GM18508 (cell line): Measurements from ENCODE around the gene CRELD2.

Experiments used
- ATAC-seq: cut with Tn5 transposase; IDR thresholded peaks from one replicate; pipeline ENCODE4 v1.9.1; 2021; ENCODE audit warnings: moderate number of reproducible peaks; ENCODE audit not compliant: insufficient read depth, unreplicated experiment

CRELD2 gene

GRCh38 chr22:49928185-49928495 is 9.7 kb downstream of the CRELD2 start:
- ATAC-seq: no peak

DNA sequence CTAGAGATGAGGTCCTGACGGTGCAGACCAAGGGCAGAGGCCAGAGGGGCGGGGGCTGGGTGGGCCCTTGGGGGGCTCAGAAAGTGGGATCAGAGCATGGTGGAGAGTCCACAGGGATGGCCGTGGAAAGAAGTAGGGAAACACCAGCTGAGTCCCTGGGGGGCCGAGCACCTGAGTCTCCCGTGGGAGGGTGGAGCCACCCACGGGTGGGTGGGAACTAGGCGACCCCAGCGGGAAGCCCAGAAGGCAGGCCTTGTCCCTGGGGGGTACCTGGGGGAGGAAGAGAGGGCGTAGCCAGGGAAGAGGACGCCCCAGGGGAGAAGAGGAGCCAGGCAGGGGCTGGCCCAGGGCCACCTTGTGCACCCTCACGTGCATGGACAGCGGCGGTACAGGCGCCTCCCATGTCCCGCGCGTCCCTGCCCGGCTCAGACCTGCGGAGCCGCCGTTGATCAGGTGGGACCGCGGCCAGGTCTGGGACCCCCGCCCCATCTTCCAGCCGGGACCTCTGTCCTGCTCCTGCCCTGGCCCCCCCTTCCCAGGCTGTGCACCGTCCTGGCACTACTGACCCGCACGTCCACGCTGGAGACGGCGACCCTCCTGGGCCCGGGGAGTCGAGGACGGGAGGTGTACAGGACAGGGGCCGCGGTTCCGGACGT is 10.2 kb downstream of the CRELD2 start:
- ATAC-seq: no peak

DNA sequence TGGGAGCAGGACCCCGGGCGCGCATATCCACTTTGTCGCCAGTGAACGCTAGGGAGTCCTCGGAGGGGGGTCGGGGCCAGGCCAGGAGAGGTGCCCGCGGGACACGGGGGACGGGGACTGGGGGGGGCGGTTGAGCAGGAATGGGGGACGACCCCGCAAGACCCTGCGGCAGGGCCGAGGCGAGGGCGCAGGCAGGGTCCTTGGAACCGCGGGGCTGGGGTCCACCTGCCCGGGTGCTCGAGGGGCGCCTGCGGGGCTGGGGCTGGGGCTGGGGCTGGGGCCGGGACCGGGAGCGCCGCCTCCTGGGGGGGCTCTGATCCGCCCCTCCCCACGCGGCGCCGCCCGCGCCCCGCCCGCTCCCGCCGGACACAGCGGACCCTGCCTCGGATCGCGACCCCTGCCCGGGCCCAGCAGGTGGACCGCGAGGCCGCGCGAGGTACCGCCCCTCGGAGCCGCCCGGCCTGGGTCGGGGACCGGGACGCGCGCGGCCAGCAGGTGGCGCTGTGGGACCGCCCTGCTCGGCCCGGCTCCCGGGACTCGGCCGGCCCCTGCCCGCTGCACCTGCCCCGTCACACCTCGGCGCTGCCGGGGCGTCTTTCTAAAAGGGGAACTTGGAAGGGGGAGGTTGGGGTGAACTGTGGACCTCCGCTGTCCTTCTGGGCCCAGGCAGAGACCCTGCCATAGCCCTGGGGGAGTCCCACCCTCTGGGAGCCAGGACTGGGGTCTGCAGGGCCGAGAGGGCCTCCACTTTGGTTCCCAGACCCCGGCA is 11.0 kb downstream of the CRELD2 start:
- ATAC-seq: no peak

- ATAC-seq: no peak
Measured at GRCh38 chr22:49929994-49930575, 11.7 kb downstream of the CRELD2 start.

- no peak for ATAC-seq
Measured at GRCh38 chr22:49930596-49931412, 12.4 kb downstream of the CRELD2 start.

DNA sequence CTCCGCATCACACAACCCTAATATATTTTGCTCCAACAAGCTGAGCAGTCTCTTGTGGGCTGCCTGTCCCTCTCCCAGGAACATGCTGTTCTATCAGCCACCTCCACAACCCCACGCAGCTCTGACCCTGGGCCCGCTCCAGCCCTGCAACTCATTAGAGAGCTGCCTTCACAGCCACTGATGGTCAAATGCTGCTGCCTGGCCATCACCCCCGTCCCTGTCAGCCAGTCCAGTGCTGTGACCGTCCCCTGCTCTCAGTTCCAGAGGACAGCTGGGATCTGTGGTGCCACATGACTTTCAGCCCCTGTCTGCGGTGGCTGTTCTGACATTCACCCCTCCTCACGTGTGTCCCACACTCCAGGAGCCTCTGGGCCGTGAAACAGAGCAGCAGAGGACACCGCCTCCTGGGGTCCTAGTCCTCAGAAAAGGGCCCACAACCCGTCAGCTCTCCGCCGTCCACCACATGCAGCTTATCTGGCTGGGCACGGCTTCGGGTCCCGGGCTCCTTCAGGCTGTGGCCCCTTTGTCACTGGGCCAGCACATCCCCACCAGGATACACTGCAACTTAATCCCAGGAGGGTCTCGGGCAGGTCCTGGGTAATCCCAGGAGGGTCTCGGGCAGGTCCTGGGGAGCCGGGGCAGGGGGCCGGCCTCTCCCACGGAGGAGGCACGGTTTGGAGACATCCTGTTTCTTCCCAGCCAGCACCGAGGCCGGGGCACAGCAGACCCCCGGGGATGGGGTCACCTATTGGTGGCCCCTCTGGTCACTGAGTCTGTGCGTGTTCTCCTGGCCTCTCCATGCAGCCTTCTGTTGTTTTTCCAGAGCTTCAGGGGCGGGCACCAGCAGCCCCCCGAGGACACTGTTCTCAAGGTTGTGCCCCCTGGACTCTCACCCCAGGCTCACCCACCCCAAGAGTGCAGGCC is 15.1 kb downstream of the CRELD2 start:
- ATAC-seq: no peak

DNA sequence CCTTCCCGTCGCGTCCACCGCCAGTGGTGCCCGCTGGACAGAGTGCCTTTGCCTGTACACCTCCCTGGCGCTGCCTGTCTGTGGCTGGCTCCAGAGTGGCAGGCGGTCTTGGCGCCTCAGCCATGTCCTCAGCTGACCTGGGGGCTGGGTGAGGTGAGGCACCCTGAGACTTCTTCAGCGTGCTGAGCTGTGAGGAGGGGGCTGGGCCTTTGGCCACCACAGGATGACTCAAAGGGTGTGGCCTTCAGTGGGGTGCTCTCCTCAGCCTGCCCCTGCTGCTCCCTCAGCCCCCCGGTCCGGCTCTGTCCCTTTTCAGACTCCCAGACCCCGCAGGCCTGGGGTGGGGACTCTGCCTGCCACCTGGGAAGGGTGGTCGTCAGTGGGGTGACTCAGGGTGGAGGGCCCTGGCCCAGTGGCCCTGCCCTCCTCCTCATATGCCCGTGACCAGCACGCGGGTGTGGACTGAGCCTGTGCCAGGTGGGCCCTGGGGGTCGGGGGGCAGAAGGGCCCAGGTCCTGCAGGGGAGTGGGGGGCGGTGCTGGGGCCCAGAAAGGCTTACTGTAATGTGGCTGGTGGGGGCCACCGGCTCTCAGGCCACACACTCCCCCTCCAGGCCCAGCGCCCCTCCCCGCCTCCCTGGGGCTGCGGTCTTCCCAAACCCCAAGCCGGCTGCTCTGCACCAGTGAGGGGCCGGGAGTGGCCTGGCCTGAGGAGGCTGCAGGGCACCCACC is 15.9 kb downstream of the CRELD2 start:
- no peak for ATAC-seq

DNA sequence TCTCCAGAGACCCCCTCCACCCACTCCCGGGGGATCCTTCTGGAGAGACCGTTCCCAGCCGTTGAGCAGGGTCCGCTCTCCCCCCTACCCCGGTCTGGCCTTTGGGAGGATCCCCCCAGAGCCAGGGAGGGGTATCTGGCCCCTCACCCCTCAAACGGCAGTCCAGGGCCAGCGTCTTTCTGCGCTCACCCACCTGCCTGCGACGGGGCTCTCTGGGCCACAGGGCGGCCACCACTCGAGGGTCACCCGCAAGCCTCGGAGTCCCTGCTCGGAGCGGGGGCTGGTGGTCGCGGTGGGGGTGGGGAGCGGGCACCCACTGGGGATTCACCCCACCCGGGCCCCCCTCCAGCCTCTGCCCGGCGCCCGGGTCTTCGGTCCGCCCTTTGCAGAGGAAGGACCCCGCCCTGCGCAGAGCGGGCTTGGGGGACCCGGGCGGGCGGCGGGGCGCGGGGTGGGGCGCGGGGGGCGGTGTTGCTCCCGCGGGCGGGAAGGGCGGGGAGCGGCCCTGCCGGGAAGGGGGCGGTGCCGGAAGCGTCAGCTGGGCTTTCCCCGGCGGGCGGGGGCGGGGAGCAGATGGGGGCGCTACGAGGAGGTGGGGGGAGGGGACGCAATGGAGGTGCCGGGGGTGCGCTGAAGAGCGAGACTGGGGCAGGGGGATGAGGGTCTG is 16.6 kb downstream of the CRELD2 start:
- ATAC-seq: no peak

DNA sequence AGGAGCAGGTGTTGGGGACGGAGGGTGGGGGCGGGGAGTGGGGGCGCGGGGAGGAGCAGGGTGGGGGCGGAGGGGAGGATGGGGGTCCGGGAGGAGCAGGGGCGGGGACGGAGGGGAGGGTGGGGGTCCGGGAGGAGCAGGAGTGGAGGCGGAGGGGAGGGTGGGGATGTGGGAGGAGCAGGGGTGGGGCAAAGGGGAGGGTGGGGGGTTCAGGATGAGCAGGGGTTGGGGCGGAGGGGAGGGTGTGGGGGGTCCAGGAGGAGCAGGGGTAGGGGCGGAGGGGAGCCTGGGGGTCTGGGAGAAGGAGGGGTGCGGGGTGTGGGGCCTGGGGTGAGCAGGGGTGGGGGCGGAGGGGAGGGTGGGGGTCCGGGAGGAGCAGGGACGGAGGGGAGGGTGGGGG is 17.1 kb downstream of the CRELD2 start:
- no peak for ATAC-seq

GRCh38 chr22:49936018-49936972 is 17.9 kb downstream of the CRELD2 start:
- ATAC-seq: no peak

- ATAC-seq: no peak
Measured at GRCh38 chr22:49936973-49937757, 18.7 kb downstream of the CRELD2 start.

GRCh38 chr22:49937758-49938564 is 19.5 kb downstream of the CRELD2 start:
- no peak for ATAC-seq

- no peak for ATAC-seq
Measured at GRCh38 chr22:49938565-49939136, 20.2 kb downstream of the CRELD2 start.

DNA sequence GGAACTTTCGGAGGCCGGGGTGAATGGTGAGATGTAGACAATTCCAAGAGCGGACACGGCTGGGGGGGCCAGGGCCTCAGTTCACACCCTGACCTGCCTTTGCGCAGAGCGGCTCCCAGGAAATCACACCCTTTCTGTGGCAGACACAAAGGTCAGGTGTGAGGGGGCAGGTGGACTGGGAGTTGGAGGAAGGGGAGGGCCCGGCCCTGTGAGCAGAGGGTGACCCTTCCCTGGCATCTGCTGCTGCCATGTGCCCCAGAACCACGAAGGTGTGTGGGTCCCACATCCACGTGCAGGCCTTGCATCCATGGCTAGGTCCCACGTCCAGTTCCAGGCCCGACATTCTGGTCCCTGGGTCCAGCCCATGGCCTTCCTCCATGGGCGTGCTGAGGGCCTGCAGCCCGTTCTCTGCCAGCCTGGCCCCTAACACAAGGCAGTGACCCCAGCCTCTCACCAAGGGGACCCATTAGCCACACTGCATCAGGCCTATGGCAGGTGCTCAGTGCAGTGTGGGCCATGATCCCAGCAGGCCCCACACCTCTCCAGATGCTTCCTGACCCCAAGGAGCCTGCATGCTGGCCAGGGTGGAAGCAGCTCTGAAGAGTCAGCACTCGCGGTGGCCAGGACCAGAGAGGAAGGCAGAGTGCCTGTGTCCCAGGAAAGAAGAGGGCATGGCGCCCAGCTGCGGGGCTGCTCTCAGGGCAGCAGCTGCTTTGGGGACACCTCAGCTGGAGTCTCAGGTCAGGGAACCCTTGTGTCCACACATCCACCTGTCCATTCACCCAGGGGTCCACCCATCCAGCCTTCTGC is 23.3 kb downstream of the CRELD2 start:
- no peak for ATAC-seq
